ENCODE results near the gene PLEKHO1.

GRCh38 chr1:150152182-150152536 is 2.4 kb downstream of the PLEKHO1 start:
- TF ChIP-seq CTCF (conservative IDR thresholded peaks at IDR 0.05 in 1 of 2, IDR thresholded peaks at IDR 0.05 in 1 of 2; ENCODE audit: low read depth in 1 of 2, low read length in 2 of 2), result no peak
- TF ChIP-seq EZH2 (IDR thresholded peaks at IDR 0.05; ENCODE audit: low read length, missing control alignments), result no peak

Data from fibroblast of lung (primary cell).